ENCODE results near the gene PLXNA1.

Gene PLXNA1

DNA sequence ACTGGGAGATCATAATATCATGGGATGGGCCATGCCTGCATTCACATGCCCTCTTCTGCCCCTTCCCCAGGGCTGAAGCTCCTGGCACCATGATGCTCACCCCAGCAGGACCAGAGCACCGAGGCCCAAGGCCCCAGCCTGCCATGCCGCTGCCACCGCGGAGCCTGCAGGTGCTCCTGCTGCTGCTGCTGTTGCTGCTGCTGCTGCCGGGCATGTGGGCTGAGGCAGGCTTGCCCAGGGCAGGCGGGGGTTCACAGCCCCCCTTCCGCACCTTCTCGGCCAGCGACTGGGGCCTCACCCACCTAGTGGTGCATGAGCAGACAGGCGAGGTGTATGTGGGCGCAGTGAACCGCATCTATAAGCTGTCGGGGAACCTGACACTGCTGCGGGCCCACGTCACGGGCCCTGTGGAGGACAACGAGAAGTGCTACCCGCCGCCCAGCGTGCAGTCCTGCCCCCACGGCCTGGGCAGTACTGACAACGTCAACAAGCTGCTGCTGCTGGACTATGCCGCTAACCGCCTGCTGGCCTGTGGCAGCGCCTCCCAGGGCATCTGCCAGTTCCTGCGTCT, 5.6 kb downstream of the PLXNA1 start:
- DNase-seq (ENCODE audit: low spot score) = no peak

- no peak for DNase-seq (ENCODE audit: low spot score)
Observed at GRCh38 chr3:126989316-126990023, 6.6 kb downstream of the PLXNA1 start.

GRCh38 chr3:126990024-126990700, 7.2 kb downstream of the PLXNA1 start:
- no peak for DNase-seq (ENCODE audit: low spot score)

GRCh38 chr3:126990890-126991289, 8.0 kb downstream of the PLXNA1 start:
- no peak for DNase-seq (ENCODE audit: low spot score)

- DNase-seq (ENCODE audit: low spot score) = no peak
Observed at GRCh38 chr3:126991366-126992200, 8.7 kb downstream of the PLXNA1 start.

GRCh38 chr3:126992216-126992615, 9.3 kb downstream of the PLXNA1 start:
- DNase-seq (ENCODE audit: low spot score) = no peak

DNA sequence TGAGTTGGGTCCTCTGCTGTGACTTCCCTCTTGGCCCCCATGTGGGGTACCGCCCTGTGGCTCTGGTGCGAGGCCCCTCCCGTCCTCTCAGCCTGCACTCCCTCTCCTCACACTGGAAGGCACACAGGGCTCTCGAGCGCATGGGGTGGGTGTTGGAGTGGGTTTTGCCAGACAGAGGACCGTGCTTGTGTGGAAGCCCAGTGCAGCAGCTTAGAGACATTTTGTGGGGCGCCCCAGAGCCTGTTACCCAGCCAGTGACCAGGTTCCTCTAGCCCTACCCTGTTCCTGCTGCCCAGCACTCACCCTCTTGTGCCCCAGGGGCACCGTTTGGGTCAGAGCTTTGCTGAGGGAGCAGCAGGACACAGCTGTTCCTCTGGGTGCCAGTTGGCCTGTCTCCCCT, 9.9 kb downstream of the PLXNA1 start:
- DNase-seq (ENCODE audit: low spot score) = no peak

DNA sequence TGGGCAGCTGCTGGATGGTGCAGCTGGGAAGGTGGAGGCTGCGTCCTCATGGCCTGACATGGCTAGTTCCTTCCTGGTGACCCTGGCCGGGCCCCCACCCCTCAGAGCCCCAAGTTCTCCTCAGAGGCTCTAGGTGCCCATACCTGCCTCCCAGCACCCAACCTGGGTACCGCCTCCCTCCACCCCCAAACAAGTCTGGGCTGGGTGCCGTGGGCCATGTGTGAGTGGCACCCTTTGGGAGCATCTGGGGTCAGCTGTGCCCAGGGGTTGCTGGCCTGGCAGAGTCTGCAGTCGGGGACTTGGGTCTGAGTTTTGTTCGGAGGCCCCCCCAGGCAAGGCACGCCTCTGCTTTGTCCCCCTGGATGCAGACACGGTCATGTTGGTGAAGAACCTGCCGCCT, 10.5 kb downstream of the PLXNA1 start:
- DNase-seq (ENCODE audit: low spot score) = no peak

- DNase-seq (ENCODE audit: low spot score) = no peak
Observed at GRCh38 chr3:126994661-126995245, 11.8 kb downstream of the PLXNA1 start.

- DNase-seq (ENCODE audit: low spot score) = no peak
Observed at GRCh38 chr3:126995254-126995780, 12.4 kb downstream of the PLXNA1 start.

DNA sequence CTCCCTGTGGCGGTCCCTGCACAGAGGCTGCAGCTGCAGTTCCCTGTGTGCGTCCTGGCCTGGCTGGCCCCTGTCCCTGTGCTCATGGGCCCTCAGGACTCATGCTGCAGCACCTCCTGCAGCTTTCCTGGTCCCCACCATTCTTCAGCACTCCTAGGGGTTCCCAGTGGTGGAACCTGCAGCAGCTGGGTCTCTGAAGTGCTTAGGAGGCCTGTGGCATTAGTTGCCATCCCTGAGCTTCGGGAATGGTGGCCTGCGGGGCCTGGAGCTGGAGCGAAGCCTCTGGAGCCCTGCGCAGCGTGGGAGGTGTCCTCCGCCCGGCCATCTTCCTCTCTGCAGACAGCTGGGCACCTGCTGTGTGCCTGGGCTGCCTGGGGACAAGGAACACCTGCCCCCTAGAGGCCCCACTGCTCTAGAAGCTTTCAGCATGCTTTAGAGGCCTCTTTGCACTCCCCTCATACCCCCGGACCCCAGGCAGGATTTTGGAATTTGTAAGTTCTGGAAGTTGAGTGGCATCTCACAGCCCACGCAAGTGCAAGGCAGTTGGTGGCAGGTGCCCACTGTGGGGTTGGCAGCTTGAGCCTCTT, 13.1 kb downstream of the PLXNA1 start:
- no peak for DNase-seq (ENCODE audit: low spot score)

DNA sequence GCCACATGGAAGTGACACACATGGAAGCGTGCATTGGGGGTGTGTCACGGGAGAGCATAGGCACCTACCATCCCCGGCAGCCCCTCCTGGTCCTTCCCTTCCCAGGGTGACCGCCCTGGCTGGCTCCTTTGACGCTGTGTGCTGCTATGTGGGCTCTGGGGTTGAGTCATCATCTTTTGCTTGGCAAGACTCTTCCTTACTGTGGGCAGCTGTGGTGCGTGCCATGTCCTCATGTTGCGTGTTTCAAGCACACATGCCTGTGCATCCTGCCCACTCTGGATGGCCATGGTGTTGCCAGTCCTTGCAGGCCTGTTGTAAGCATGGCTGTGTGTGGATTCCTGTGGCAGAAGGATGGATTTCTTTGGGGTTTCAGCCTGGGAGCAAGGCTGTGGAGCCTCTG, 14.0 kb downstream of the PLXNA1 start:
- no peak for DNase-seq (ENCODE audit: low spot score)

DNA sequence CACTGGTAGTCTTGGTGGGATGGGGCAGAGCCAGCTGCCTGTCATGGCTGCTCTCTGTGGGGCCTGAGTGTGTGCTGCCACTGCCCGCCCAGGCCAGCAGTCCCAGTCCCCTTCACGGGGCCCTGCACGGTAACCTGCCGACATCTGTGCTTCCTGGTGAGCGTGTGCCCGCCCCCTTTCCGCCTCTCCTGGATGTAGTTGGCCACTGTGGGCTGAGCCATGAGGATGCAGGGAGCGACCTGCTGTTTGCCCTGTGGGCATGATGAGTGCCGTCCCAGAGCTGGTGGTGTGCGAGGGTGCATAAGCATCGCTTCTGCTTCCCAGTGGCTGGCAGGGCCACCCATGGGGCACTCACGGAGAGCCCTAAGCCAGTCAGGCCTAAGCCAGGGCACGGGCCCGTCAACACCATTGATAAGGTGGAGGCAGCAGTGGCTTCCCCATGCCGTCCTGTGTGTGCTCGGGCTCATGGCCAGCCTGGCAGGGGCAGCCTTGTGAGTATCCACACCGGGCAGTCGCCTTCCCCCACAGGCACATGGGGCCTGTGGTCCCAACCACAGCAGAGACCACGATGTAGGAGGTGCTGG, 14.6 kb downstream of the PLXNA1 start:
- DNase-seq (ENCODE audit: low spot score) = no peak

GRCh38 chr3:126998320-126998719, 15.4 kb downstream of the PLXNA1 start:
- DNase-seq (ENCODE audit: low spot score) = no peak

DNA sequence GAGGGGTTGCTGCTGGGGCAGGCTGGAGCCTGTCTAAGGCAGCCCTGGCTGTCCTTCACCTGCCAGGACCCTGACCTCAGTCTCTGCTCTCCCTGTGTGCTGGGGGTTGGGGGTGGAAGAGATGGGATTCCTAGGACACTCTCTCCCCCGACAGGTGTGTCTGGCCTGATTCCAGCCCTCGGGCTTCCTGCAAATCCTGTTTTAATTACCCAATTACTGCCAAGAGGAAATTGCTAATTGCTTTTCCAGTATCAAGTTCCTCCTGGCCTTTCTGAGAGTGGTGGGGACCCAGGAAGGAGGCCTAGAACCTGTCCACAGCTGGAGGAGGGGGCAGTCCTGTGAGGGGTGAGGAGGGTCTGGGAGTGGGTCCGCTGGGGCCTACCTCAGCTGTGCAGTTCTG, 15.8 kb downstream of the PLXNA1 start:
- DNase-seq (ENCODE audit: low spot score) = no peak

DNA sequence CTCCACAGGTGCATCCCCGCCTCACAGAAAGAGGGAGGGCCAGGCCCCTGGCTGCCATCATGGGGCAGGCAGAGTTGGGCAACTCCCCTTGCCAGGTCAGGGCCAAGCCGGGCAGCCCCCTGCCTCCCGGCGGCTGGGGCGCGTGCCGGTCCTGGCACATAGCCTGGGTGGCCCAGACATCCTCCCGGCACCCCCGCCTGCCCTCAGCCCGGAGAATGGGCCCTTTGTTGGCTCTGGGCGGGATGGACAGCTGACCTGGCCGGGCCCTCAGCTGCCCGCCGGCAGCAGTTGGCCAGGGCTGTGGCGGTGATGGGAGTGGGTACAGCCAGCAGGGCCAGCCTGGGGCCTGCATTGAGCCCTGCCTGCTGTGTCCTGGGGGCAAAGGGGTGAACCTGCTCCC, 16.5 kb downstream of the PLXNA1 start:
- no peak for DNase-seq (ENCODE audit: low spot score)

DNA sequence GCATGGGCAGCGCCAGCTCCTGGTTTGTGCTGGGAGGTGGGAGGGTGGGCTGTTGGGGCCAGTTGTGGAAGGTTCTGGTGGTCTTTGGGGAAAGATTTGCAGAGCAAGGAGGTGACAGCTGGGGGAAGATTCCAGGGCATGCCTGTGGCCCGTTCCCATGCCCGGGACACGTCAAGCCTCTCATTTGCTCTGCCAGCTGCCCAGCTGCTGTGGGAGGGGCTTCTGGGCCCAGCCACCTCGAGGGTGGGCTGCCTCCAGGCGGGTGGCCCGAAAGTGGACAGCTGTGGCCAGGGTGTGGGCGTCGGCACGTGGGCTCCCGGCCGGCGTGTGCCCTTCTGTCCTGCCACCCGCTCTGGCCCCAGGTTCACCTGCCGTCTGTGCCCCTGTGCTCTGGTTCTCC, 17.2 kb downstream of the PLXNA1 start:
- DNase-seq (ENCODE audit: low spot score) = no peak

- no peak for DNase-seq (ENCODE audit: low spot score)
Observed at GRCh38 chr3:127000761-127001160, 17.8 kb downstream of the PLXNA1 start.

DNA sequence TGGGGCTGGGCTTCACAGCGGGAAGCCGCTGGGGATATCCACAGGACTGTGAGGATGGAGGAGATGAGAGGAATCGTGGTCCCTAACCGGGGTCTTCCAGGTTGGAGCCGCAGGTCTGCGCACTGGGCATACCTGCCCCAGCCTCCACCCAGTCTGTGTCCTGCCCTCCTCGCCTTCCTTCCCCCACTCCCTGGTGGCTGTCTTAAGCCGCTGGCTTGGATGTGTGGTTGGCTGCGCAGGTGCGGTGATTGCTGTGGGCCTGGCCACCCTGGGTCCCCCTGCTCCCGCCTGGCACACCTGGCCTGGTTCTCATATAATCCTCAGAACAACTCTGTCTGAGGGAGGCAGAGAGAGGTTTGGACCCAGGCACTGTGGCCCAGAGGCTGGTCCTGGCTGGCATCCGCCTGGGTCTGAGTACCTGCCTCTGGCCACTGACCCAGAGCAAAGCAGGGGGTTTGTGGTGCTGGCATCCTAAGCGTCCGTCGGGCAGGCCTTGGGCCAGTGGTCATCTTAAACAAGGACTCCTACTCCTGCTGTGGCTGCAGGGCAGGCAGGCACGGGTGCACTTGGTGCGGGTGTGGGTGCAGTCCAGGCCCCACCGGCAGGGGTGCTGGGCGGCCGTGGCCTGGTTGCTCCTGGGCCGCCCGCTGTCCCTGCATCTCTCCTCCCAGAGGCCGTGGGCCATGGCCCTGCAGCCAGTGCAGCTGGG, 18.7 kb downstream of the PLXNA1 start:
- DNase-seq (ENCODE audit: low spot score) = no peak
